OCI-LY1 (cell line): ENCODE results near the gene UBAP1L.

Experiments
- EZH2 ChIP-seq: fragments of 200-600 bp; sonication (generic), shearing (Covaris generic); IDR thresholded peaks from 2 replicates; pipeline ENCODE4 v1.8.0; 2017; ENCODE audit warnings: borderline replicate concordance, mixed run types, mild to moderate bottlenecking, antibody characterized with exemption, low read length, moderate library complexity, mixed read lengths
- TF ChIP-seq, protein P1 (sequence below): fragments of 200-600 bp; sonication (generic), shearing (Covaris generic); IDR thresholded peaks from 2 replicates; pipeline ENCODE4 v1.5.1; 2017; ENCODE audit warnings: mild to moderate bottlenecking, antibody characterized with exemption, low read length, moderate library complexity, mixed read lengths

DNA sequence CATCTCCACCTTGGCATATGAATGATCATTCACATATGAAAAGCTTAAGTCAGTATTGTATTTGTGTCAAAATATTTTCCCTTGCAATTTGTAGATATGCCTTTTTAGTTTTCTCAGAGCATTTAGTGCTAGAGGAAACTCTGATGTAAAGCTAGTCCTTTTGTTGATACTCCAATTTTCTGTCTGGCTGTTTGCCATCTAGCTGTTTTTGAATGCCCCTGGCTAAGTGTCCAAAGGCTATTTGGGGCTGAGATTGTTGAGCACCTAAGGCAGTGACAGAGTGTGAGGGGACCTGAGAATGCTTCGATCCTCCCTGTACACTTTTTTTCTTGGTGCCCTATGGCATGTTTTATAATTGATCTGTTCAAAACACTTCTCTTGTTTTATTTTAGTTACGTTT, 66.8 kb downstream of the UBAP1L start:
- TF ChIP-seq EZH2: no peak
- TF ChIP-seq, protein P1, sequence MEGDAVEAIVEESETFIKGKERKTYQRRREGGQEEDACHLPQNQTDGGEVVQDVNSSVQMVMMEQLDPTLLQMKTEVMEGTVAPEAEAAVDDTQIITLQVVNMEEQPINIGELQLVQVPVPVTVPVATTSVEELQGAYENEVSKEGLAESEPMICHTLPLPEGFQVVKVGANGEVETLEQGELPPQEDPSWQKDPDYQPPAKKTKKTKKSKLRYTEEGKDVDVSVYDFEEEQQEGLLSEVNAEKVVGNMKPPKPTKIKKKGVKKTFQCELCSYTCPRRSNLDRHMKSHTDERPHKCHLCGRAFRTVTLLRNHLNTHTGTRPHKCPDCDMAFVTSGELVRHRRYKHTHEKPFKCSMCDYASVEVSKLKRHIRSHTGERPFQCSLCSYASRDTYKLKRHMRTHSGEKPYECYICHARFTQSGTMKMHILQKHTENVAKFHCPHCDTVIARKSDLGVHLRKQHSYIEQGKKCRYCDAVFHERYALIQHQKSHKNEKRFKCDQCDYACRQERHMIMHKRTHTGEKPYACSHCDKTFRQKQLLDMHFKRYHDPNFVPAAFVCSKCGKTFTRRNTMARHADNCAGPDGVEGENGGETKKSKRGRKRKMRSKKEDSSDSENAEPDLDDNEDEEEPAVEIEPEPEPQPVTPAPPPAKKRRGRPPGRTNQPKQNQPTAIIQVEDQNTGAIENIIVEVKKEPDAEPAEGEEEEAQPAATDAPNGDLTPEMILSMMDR: no peak
